Endothelial cell of umbilical vein (primary cell): ENCODE measurements around the gene DNAH1. TPM values are rescaled to one million over a fixed set of nuclear protein-coding genes. Genes with fewer than 3 reads are reported as not detected.

ENCODE experiments used
- BruUV-seq: library from RNA; stranded (reverse); fragments of 400-500 nt; replicated peaks from 2 replicates; lab custom pipeline; 2021; lab: Mats Ljungman, UMichigan
- CTCF ChIA-PET: fragments of 300-600, 350-600 bp; sonication (Branson Sonifier 250); formaldehyde crosslinking; loops from one replicate; lab custom pipeline; 2021; ENCODE audit warnings: antibody characterized with exemption, inconsistent platforms; lab: Charles Lee
- POLR2A ChIA-PET: fragments of 300-600, 350-600 bp; sonication (Branson Sonifier 250); formaldehyde crosslinking; loops from one replicate; lab custom pipeline; 2021; ENCODE audit warnings: antibody characterized with exemption, inconsistent platforms; lab: Charles Lee
- DNase-seq: peaks from one replicate; pipeline ENCODE4 v3.0.0-alpha.2; 2011; ENCODE audit warnings: low read depth, low spot score
- FAIRE-seq: peaks from 2 replicates; lab custom pipeline; 2011; peaks lifted over from hg19 to GRCh38; lab: Jason Lieb, UNC
- H2AFZ ChIP-seq: 2 replicates; pipeline ENCODE4 v1.6.0; 2012; ENCODE audit warnings: low read depth, low read length, control low read depth, inconsistent platforms
- H3K27ac ChIP-seq: 2 replicates; pipeline ENCODE4 v1.5.1; 2011; ENCODE audit warnings: low read depth, mild to moderate bottlenecking, control low read depth, low read length, moderate library complexity; ENCODE audit not compliant: insufficient read depth
- H3K27me3 ChIP-seq, 2 experiments: 2 replicates each; pipeline versions ENCODE4 v1.6.0 to v1.6.1; 2011; ENCODE audit warnings: low read length in 2 of 2, mixed read lengths in 1 of 2; ENCODE audit not compliant: control insufficient read depth in 2 of 2, insufficient read depth in 2 of 2
- H3K36me3 ChIP-seq, 2 experiments: 2 replicates in 1 of 2; 3 replicates in 1 of 2; pipeline ENCODE4 v1.5.1; 2011; ENCODE audit warnings: low read length in 2 of 2, mild to moderate bottlenecking in 1 of 2, moderate library complexity in 1 of 2; ENCODE audit not compliant: control insufficient read depth in 2 of 2, insufficient read depth in 2 of 2; ENCODE audit errors: extremely low read depth in 1 of 2
- H3K4me1 ChIP-seq: 3 replicates; pipeline ENCODE4 v1.5.1; 2011; ENCODE audit warnings: mild to moderate bottlenecking, low read length; ENCODE audit not compliant: control insufficient read depth, insufficient read depth; ENCODE audit errors: extremely low read depth
- H3K4me2 ChIP-seq: 2 replicates; pipeline ENCODE4 v1.6.1; 2011; ENCODE audit warnings: low read length, control low read depth, mixed read lengths; ENCODE audit not compliant: insufficient read depth
- H3K4me3 ChIP-seq, 3 experiments: fragments of 200-600 bp in 1 of 3; sonication (generic), shearing (Covaris generic) in 1 of 3; replicated peaks in 1 of 3; 2 replicates each; pipeline ENCODE4 v1.5.1; 2011 to 2016; ENCODE audit warnings: control low read depth in 3 of 3, low read length in 3 of 3, mild to moderate bottlenecking in 2 of 3, inconsistent platforms in 1 of 3, low read depth in 1 of 3, moderate library complexity in 1 of 3; ENCODE audit not compliant: insufficient read depth in 1 of 3
- H3K79me2 ChIP-seq: 2 replicates; pipeline ENCODE4 v1.6.0; 2012; ENCODE audit warnings: low read length, inconsistent platforms; ENCODE audit not compliant: control insufficient read depth, insufficient read depth
- H3K9ac ChIP-seq: replicated peaks from 2 replicates; pipeline ENCODE3; 2011; ENCODE audit warnings: low read length, control low read depth; ENCODE audit not compliant: insufficient read depth; ENCODE audit errors: extremely low read depth
- H3K9me1 ChIP-seq: replicated peaks from 3 replicates; pipeline ENCODE4 v1.6.0; 2011; ENCODE audit warnings: mild to moderate bottlenecking, low read length; ENCODE audit not compliant: control insufficient read depth, insufficient read depth; ENCODE audit errors: extremely low read depth
- H3K9me3 ChIP-seq: replicated peaks from 2 replicates; pipeline ENCODE4 v1.5.1; 2012; ENCODE audit warnings: low read length, inconsistent platforms; ENCODE audit not compliant: control insufficient read depth, insufficient read depth
- H4K20me1 ChIP-seq: replicated peaks from 2 replicates; pipeline ENCODE3; 2011; ENCODE audit warnings: mild to moderate bottlenecking, low read length; ENCODE audit not compliant: control insufficient read depth, insufficient read depth; ENCODE audit errors: extremely low read depth
- CTCF ChIP-seq, 2 donors: IDR thresholded peaks; 1 replicate in 1 of 2; 2 replicates in 1 of 2; pipeline ENCODE4 v1.5.1; 2011; ENCODE audit warnings: low read length in 2 of 2, mild to moderate bottlenecking in 2 of 2, moderate library complexity in 2 of 2, control low read depth in 1 of 2, inconsistent platforms in 1 of 2, low read depth in 1 of 2; ENCODE audit not compliant: insufficient read depth in 1 of 2; ENCODE audit errors: extremely low read depth in 1 of 2
- EZH2 ChIP-seq: IDR thresholded peaks from 2 replicates; pipeline ENCODE4 v1.6.1; 2012; ENCODE audit warnings: borderline replicate concordance, low read depth, mild to moderate bottlenecking, moderate library complexity, low read length, inconsistent platforms; ENCODE audit not compliant: severe bottlenecking
- FOS ChIP-seq: IDR thresholded peaks from 2 replicates; pipeline ENCODE4 v1.6.1; 2011; ENCODE audit warnings: mild to moderate bottlenecking, low read length, moderate library complexity, borderline replicate concordance; ENCODE audit not compliant: insufficient read depth
- GATA2 ChIP-seq: IDR thresholded peaks from 2 replicates; pipeline ENCODE4 v1.7.0; 2011; ENCODE audit warnings: low read depth, mild to moderate bottlenecking, moderate library complexity, mixed read lengths, low read length; ENCODE audit not compliant: insufficient read length, insufficient read depth
- JUN ChIP-seq: IDR thresholded peaks from 2 replicates; pipeline ENCODE4 v1.6.1; 2011; ENCODE audit warnings: borderline replicate concordance, low read depth; ENCODE audit not compliant: insufficient read length, insufficient read depth
- MAX ChIP-seq: IDR thresholded peaks from 2 replicates; pipeline ENCODE4 v1.6.1; 2011; ENCODE audit not compliant: insufficient read depth, insufficient read length
- MYC ChIP-seq: IDR thresholded peaks from one replicate; pipeline ENCODE4 v1.6.1; 2011; ENCODE audit warnings: mild to moderate bottlenecking, low read depth, low read length
- POLR2A ChIP-seq: IDR thresholded peaks from 2 replicates; pipeline ENCODE4 v1.6.1; 2012; ENCODE audit warnings: low read depth, mild to moderate bottlenecking, control low read depth, low read length
- POLR2AphosphoS5 ChIP-seq: IDR thresholded peaks from 2 replicates; pipeline ENCODE4 v1.6.1; 2012; ENCODE audit warnings: low read depth, mild to moderate bottlenecking, control low read depth, low read length, moderate library complexity; ENCODE audit not compliant: insufficient read depth
- dilution Hi-C: fragments of 300-500 bp; cut with MboI; formaldehyde crosslinking; loops from one replicate; pipeline ENCODE4 v1.15.0; 2019; ENCODE audit warnings: low sequenced_read_pairs; ENCODE audit not compliant: extremely low pct_ligation_motif_present
- intact Hi-C: fragments of 100-400 bp; cut with micrococcal nuclease; formaldehyde crosslinking; loops from one replicate; pipeline ENCODE4 v1.10.0; 2022
- polyA plus RNA-seq, 4 experiments: library from polyadenylated mRNA; depleted of rRNA in 3 of 4; stranded (reverse) in 3 of 4; unstranded in 1 of 4; fragments of >200 nt; gene quantifications; 2 replicates each; pipeline versions ENCODE4 v1.2.1 to v1.2.3, GENCODE V29; 2011 to 2012; ENCODE audit warnings: missing spikeins in 1 of 4
- total RNA-seq: library from RNA; stranded (reverse); gene quantifications from 2 replicates; pipeline ENCODE4 v1.2.3, GENCODE V29; 2021

The DNAH1 gene
- total and polyA plus RNA-seq, 2 donors (not counting 3 experiments of a cell fraction or from before 2014, with no cell fraction given) = 5.8 to 6.0 TPM

GRCh38 chr3:52441091-52441771, 125.1 kb downstream of the DNAH1 start:
- H2AFZ ChIP-seq = no peak overlapping the region
- H3K4me3 ChIP-seq = no peak overlapping the region
- H3K9ac ChIP-seq = no peak overlapping the region
- FAIRE-seq (no peak), DNase-seq (no peak)
- no peak overlapping the region for H3K27ac ChIP-seq
- dilution Hi-C loops = no loop called here
- no peaks in the 10 kb centered on the region for H3K9me3 ChIP-seq
- no peak for TF ChIP-seq MAX
- no peak for TF ChIP-seq POLR2A
- no peak for TF ChIP-seq MYC
- no peak for TF ChIP-seq GATA2
- no peak for TF ChIP-seq JUN
- no peak for TF ChIP-seq POLR2AphosphoS5
- TF ChIP-seq CTCF (IDR thresholded peaks at IDR 0.05; ENCODE audit: extremely low read depth in 1 of 2, insufficient read depth in 1 of 2, low read depth in 1 of 2, low read length in 2 of 2) = no peak
- no peak for TF ChIP-seq EZH2
- TF ChIP-seq FOS = no peak
- H3K9me1 ChIP-seq = no peaks in the 10 kb centered on the region
- H3K4me1 ChIP-seq = no peaks in the 10 kb centered on the region
- peaks cover 0 to 18% of the 10 kb centered on the region in 2 experiments for H3K36me3 ChIP-seq
- no TSS peak for BruUV-seq
- intact Hi-C loops = no loop called here
- H3K4me2 ChIP-seq = no peak overlapping the region
- no peaks in the 10 kb centered on the region for H3K27me3 ChIP-seq
- ChIA-PET POLR2A (no interaction called here), CTCF (interaction anchor here (0.7 to 1.4 kb wide), 2 partner anchors 8 to 14 kb away, joined by 3 to 4 read pairs; no protein-coding TSS in a partner anchor)
- no peaks in the 10 kb centered on the region for H3K79me2 ChIP-seq
- H4K20me1 ChIP-seq = no peaks in the 10 kb centered on the region
